WTC11 (cell line): ENCODE measurements around the gene HSD3B7. TPM values are rescaled to one million over a fixed set of nuclear protein-coding genes. Genes with fewer than 3 reads are reported as not detected.

Experiments
- ATF1 ChIP-seq: sonication (generic); formaldehyde crosslinking; IDR thresholded peaks from 2 replicates; pipeline ENCODE4 v1.8.1; 2023; ENCODE audit warnings: mild to moderate bottlenecking, moderate library complexity, missing genetic modification reagents
- ATF3 ChIP-seq: sonication (generic); formaldehyde crosslinking; conservative IDR thresholded peaks from 2 replicates; pipeline ENCODE4 v1.8.1; 2022; ENCODE audit warnings: mild to moderate bottlenecking, missing genetic modification reagents
- CREB1 ChIP-seq: sonication (generic); formaldehyde crosslinking; IDR thresholded peaks from 2 replicates; pipeline ENCODE4 v1.8.0; 2023; ENCODE audit warnings: mild to moderate bottlenecking, missing genetic modification reagents
- CTCF ChIP-seq: fragments of 200-600 bp; IDR thresholded peaks from 2 replicates; pipeline ENCODE4 v1.8.0; 2022; ENCODE audit warnings: antibody characterized with exemption
- EMX1 ChIP-seq: fragments of 250-450 bp; sonication (Bioruptor Pico); IDR thresholded peaks from 2 replicates; pipeline ENCODE4 v1.8.0; 2021; ENCODE audit warnings: mild to moderate bottlenecking
- ESRRA ChIP-seq: sonication (generic); formaldehyde crosslinking; IDR thresholded peaks from 2 replicates; pipeline ENCODE4 v1.8.1; 2022; ENCODE audit warnings: mild to moderate bottlenecking, missing genetic modification reagents, borderline replicate concordance
- ETV6 ChIP-seq: sonication (generic); formaldehyde crosslinking; IDR thresholded peaks from 2 replicates; pipeline ENCODE4 v1.8.1; 2022; ENCODE audit warnings: mild to moderate bottlenecking, missing genetic modification reagents
- FOXJ3 ChIP-seq: sonication (generic); formaldehyde crosslinking; IDR thresholded peaks from 2 replicates; pipeline ENCODE4 v1.9.0; 2021; ENCODE audit warnings: missing genetic modification reagents, mild to moderate bottlenecking, borderline replicate concordance
- HMGXB4 ChIP-seq: sonication (generic); formaldehyde crosslinking; IDR thresholded peaks from 2 replicates; pipeline ENCODE4 v1.8.1; 2023; ENCODE audit warnings: mild to moderate bottlenecking, moderate library complexity, missing genetic modification reagents
- KAT7 ChIP-seq: sonication (generic); formaldehyde crosslinking; IDR thresholded peaks from 2 replicates; pipeline ENCODE4 v1.8.1; 2023; ENCODE audit warnings: missing genetic modification reagents, mild to moderate bottlenecking, borderline replicate concordance
- NFE2L1 ChIP-seq: sonication (generic); formaldehyde crosslinking; IDR thresholded peaks from 2 replicates; pipeline ENCODE4 v1.8.1; 2023; ENCODE audit warnings: missing genetic modification reagents
- SP1 ChIP-seq: sonication (generic); formaldehyde crosslinking; conservative IDR thresholded peaks from 2 replicates; pipeline ENCODE4 v1.8.1; 2022; ENCODE audit warnings: missing genetic modification reagents
- TP53 ChIP-seq: sonication (generic); formaldehyde crosslinking; IDR thresholded peaks from 2 replicates; pipeline ENCODE4 v1.8.1; 2023; ENCODE audit warnings: mild to moderate bottlenecking, missing genetic modification reagents
- ZBTB43 ChIP-seq: sonication (generic); formaldehyde crosslinking; IDR thresholded peaks from 2 replicates; pipeline ENCODE4 v1.8.1; 2023; ENCODE audit warnings: mild to moderate bottlenecking, missing genetic modification reagents
- ZNF232 ChIP-seq: sonication (generic); formaldehyde crosslinking; IDR thresholded peaks from 2 replicates; pipeline ENCODE4 v1.8.0; 2022; ENCODE audit warnings: mild to moderate bottlenecking, missing genetic modification reagents
- ZNF263 ChIP-seq: sonication (generic); formaldehyde crosslinking; IDR thresholded peaks from 2 replicates; pipeline ENCODE4 v1.8.1; 2022; ENCODE audit warnings: low read depth, mild to moderate bottlenecking, moderate library complexity, missing genetic modification reagents
- ZNF423 ChIP-seq: fragments of 250-450 bp; sonication (Bioruptor Pico); IDR thresholded peaks from 2 replicates; pipeline ENCODE4 v2.1.2; 2022; ENCODE audit warnings: mild to moderate bottlenecking, moderate library complexity
- total RNA-seq: library from RNA; stranded (reverse); gene quantifications from 3 replicates; pipeline ENCODE4 v1.2.3, GENCODE V29; 2021
- TF ChIP-seq, protein P1 (sequence below): sonication (generic); formaldehyde crosslinking; IDR thresholded peaks from 2 replicates; pipeline ENCODE4 v1.8.1; 2023; ENCODE audit warnings: mild to moderate bottlenecking, missing genetic modification reagents
- TF ChIP-seq, protein P2 (sequence below): sonication (generic); formaldehyde crosslinking; IDR thresholded peaks from 2 replicates; pipeline ENCODE4 v1.8.0; 2023; ENCODE audit warnings: missing genetic modification reagents
- TF ChIP-seq, protein P3 (sequence below): sonication (generic); formaldehyde crosslinking; IDR thresholded peaks from 2 replicates; pipeline ENCODE4 v1.8.1; 2022; ENCODE audit warnings: low read depth, missing genetic modification reagents, borderline replicate concordance
- TF ChIP-seq, protein P4 (sequence below): sonication (generic); formaldehyde crosslinking; IDR thresholded peaks from 2 replicates; pipeline ENCODE4 v1.8.0; 2022; ENCODE audit warnings: mild to moderate bottlenecking, missing genetic modification reagents
- TF ChIP-seq, protein P5 (sequence below): sonication (generic); formaldehyde crosslinking; IDR thresholded peaks from 2 replicates; pipeline ENCODE4 v1.8.0; 2022; ENCODE audit warnings: missing genetic modification reagents
- TF ChIP-seq, protein P6 (sequence below): fragments of 250-450 bp; sonication (Bioruptor Pico); IDR thresholded peaks from 2 replicates; pipeline ENCODE4 v2.1.2; 2022; ENCODE audit warnings: mild to moderate bottlenecking, moderate library complexity

Gene HSD3B7
- total RNA-seq, 1 experiment from 2014 or later = 4.5 TPM

DNA sequence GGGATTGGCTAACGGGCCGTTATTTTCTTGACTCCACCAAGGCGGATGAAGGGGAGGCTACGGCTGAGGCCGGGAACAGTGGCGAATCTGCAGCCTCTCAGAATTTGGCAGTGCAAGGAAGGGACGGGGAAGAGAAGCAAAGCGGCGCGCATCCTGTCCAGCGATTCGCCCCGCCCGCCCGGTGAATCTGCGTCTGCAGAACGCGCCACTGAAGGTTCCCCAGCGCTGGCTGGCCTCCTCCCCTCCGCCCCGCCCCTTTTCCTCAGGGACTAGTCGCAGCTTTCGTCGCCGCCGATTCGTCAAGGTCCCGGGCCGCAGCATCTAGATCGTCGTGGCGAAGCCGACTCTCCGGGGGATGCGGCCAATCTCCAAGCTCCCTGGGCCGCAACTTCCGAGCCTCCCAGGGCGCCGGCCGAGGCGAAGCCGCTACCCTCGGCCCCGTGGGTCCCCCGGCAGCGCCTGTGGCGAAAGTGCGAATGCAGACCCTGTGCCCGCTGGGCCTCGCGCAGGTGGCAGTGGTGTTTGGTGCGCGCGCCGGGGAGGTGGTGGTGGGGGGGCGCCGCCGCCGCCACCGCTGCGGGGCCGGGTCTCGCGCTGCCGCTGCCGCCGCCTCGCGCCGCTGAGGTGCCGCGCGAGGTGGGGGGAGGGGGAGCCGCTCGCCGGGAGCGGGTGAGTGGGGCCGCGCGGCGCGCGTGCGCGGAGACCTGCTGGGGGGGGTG is 27.4 kb upstream of the HSD3B7 start, which contains the start of gene SETD1A (continued):
- TF ChIP-seq, protein P1, sequence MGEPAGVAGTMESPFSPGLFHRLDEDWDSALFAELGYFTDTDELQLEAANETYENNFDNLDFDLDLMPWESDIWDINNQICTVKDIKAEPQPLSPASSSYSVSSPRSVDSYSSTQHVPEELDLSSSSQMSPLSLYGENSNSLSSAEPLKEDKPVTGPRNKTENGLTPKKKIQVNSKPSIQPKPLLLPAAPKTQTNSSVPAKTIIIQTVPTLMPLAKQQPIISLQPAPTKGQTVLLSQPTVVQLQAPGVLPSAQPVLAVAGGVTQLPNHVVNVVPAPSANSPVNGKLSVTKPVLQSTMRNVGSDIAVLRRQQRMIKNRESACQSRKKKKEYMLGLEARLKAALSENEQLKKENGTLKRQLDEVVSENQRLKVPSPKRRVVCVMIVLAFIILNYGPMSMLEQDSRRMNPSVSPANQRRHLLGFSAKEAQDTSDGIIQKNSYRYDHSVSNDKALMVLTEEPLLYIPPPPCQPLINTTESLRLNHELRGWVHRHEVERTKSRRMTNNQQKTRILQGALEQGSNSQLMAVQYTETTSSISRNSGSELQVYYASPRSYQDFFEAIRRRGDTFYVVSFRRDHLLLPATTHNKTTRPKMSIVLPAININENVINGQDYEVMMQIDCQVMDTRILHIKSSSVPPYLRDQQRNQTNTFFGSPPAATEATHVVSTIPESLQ (CRISPR knock-in tag) = no peak
- TF ChIP-seq ETV6 (CRISPR knock-in tag) = no peak
- no peak for TF ChIP-seq EMX1
- TF ChIP-seq, protein P2, sequence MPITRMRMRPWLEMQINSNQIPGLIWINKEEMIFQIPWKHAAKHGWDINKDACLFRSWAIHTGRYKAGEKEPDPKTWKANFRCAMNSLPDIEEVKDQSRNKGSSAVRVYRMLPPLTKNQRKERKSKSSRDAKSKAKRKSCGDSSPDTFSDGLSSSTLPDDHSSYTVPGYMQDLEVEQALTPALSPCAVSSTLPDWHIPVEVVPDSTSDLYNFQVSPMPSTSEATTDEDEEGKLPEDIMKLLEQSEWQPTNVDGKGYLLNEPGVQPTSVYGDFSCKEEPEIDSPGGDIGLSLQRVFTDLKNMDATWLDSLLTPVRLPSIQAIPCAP = no peak; the same call in 1 of the 2 replicates
- TF ChIP-seq CREB1 (CRISPR knock-in tag) = no peak
- no peak for TF ChIP-seq NFE2L1
- TF ChIP-seq, protein P3, sequence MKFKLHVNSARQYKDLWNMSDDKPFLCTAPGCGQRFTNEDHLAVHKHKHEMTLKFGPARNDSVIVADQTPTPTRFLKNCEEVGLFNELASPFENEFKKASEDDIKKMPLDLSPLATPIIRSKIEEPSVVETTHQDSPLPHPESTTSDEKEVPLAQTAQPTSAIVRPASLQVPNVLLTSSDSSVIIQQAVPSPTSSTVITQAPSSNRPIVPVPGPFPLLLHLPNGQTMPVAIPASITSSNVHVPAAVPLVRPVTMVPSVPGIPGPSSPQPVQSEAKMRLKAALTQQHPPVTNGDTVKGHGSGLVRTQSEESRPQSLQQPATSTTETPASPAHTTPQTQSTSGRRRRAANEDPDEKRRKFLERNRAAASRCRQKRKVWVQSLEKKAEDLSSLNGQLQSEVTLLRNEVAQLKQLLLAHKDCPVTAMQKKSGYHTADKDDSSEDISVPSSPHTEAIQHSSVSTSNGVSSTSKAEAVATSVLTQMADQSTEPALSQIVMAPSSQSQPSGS (CRISPR knock-in tag) = no peak
- TF ChIP-seq ZBTB43 (CRISPR knock-in tag) = peak; percentile 28; the same call in 1 of the 2 replicates
- no peak for TF ChIP-seq ATF1 (CRISPR knock-in tag)
- TF ChIP-seq KAT7 (CRISPR knock-in tag) = no peak
- no peak for TF ChIP-seq CTCF
- no peak for TF ChIP-seq FOXJ3 (CRISPR knock-in tag)
- TF ChIP-seq, protein P4, sequence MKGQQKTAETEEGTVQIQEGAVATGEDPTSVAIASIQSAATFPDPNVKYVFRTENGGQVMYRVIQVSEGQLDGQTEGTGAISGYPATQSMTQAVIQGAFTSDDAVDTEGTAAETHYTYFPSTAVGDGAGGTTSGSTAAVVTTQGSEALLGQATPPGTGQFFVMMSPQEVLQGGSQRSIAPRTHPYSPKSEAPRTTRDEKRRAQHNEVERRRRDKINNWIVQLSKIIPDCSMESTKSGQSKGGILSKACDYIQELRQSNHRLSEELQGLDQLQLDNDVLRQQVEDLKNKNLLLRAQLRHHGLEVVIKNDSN (CRISPR knock-in tag) = peak; percentile 47; the same call in 1 of the 2 replicates
- no peak for TF ChIP-seq ZNF232 (CRISPR knock-in tag)
- no peak for TF ChIP-seq ATF3 (CRISPR knock-in tag)
- TF ChIP-seq, protein P5, sequence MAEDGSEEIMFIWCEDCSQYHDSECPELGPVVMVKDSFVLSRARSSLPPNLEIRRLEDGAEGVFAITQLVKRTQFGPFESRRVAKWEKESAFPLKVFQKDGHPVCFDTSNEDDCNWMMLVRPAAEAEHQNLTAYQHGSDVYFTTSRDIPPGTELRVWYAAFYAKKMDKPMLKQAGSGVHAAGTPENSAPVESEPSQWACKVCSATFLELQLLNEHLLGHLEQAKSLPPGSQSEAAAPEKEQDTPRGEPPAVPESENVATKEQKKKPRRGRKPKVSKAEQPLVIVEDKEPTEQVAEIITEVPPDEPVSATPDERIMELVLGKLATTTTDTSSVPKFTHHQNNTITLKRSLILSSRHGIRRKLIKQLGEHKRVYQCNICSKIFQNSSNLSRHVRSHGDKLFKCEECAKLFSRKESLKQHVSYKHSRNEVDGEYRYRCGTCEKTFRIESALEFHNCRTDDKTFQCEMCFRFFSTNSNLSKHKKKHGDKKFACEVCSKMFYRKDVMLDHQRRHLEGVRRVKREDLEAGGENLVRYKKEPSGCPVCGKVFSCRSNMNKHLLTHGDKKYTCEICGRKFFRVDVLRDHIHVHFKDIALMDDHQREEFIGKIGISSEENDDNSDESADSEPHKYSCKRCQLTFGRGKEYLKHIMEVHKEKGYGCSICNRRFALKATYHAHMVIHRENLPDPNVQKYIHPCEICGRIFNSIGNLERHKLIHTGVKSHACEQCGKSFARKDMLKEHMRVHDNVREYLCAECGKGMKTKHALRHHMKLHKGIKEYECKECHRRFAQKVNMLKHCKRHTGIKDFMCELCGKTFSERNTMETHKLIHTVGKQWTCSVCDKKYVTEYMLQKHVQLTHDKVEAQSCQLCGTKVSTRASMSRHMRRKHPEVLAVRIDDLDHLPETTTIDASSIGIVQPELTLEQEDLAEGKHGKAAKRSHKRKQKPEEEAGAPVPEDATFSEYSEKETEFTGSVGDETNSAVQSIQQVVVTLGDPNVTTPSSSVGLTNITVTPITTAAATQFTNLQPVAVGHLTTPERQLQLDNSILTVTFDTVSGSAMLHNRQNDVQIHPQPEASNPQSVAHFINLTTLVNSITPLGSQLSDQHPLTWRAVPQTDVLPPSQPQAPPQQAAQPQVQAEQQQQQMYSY = no peak
- no peak for TF ChIP-seq ZNF423
- peak; percentile 57; the same call in 1 of the 2 replicates for TF ChIP-seq HMGXB4 (CRISPR knock-in tag)
- no peak for TF ChIP-seq ZNF263 (CRISPR knock-in tag)
- peak; percentile 99 for TF ChIP-seq SP1 (CRISPR knock-in tag)
- no peak; the same call in 1 of the 2 replicates for TF ChIP-seq TP53 (CRISPR knock-in tag)
- no peak; the same call in 1 of the 2 replicates for TF ChIP-seq ESRRA (CRISPR knock-in tag)
- TF ChIP-seq, protein P6, sequence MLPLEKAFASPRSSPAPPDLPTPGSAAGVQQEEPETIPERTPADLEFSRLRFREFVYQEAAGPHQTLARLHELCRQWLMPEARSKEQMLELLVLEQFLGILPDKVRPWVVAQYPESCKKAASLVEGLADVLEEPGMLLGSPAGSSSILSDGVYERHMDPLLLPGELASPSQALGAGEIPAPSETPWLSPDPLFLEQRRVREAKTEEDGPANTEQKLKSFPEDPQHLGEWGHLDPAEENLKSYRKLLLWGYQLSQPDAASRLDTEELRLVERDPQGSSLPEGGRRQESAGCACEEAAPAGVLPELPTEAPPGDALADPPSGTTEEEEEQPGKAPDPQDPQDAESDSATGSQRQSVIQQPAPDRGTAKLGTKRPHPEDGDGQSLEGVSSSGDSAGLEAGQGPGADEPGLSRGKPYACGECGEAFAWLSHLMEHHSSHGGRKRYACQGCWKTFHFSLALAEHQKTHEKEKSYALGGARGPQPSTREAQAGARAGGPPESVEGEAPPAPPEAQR = no peak
